ENCODE results near the gene PYGO2. TPM values are rescaled to one million over a fixed set of nuclear protein-coding genes. Genes with fewer than 3 reads are reported as not detected.

PYGO2 gene
- total RNA-seq, 4 donors from 2014 or later: 20.2 to 35.3 (median 27.7) TPM

- H3K27me3 ChIP-seq: no peaks in the 10 kb centered on the region
- H3K9me3 ChIP-seq: no peaks in the 10 kb centered on the region
- peak overlapping the region in 2 of 4 donors; percentile 6 to 18 for H3K4me3 ChIP-seq
- TF ChIP-seq CTCF (IDR thresholded peaks at IDR 0.05) (no peak), POLR2A (IDR thresholded peaks at IDR 0.05; ENCODE audit: low read depth) (no peak), EP300 (IDR thresholded peaks at IDR 0.05) (no peak), POLR2AphosphoS5 (IDR thresholded peaks at IDR 0.05) (no peak)
- H3K36me3 ChIP-seq: peaks cover 12 to 36% (median 21%) of the 10 kb centered on the region in 4 donors
- DNase-seq (ENCODE audit: extremely low spot score): no peak
- peak overlapping the region in 2 of 4 donors; percentile 30 to 32 for H3K27ac ChIP-seq (replicated peaks in 1 of 4)
- 78% methylated on average over 2 of the region's 2 CpGs for WGBS
- intact Hi-C loops (cut with DNase I): no loop called here
- H3K4me1 ChIP-seq: peaks cover 46 to 74% (median 65%) of the 10 kb centered on the region in 4 donors
Observed at GRCh38 chr1:154953611-154954038, 8.0 kb downstream of the PYGO2 start.

GRCh38 chr1:154952664-154953063 lies 8.9 kb downstream of the PYGO2 start:
- Histone ChIP-seq H3K27me3 (no peaks in the 10 kb centered on the region), H3K4me3 (no peak overlapping the region), H3K27ac (replicated peaks in 1 of 4) (peak overlapping the region in 3 of 4 donors; percentile 32 to 44 (median 37)), H3K9me3 (no peaks in the 10 kb centered on the region), H3K36me3 (peaks cover 16 to 37% (median 26%) of the 10 kb centered on the region in 4 donors), H3K4me1 (peaks cover 46 to 70% (median 60%) of the 10 kb centered on the region in 4 donors)
- intact Hi-C loops (cut with DNase I): no loop called here
- no peak for DNase-seq (ENCODE audit: extremely low spot score)
- TF ChIP-seq POLR2AphosphoS5 (IDR thresholded peaks at IDR 0.05): no peak
- TF ChIP-seq CTCF (IDR thresholded peaks at IDR 0.05): no peak
- no peak for TF ChIP-seq POLR2A (IDR thresholded peaks at IDR 0.05; ENCODE audit: low read depth)
- TF ChIP-seq EP300 (IDR thresholded peaks at IDR 0.05): no peak
- WGBS: 79% methylated on average over 6 of the region's 6 CpGs

GRCh38 chr1:154951901-154952657 lies 9.5 kb downstream of the PYGO2 start:
- H3K27me3 ChIP-seq: no peaks in the 10 kb centered on the region
- TF ChIP-seq POLR2AphosphoS5 (IDR thresholded peaks at IDR 0.05) (no peak), CTCF (IDR thresholded peaks at IDR 0.05) (no peak), POLR2A (IDR thresholded peaks at IDR 0.05; ENCODE audit: low read depth) (no peak), EP300 (IDR thresholded peaks at IDR 0.05) (no peak)
- peaks cover 21 to 43% (median 29%) of the 10 kb centered on the region in 4 donors for H3K36me3 ChIP-seq
- no peak for DNase-seq (ENCODE audit: extremely low spot score)
- peak overlapping the region in 3 of 4 donors; percentile 32 to 44 (median 37) for H3K27ac ChIP-seq (replicated peaks in 1 of 4)
- no peak overlapping the region for H3K4me3 ChIP-seq
- intact Hi-C loops (cut with DNase I): no loop called here
- H3K4me1 ChIP-seq: peaks cover 42 to 64% (median 55%) of the 10 kb centered on the region in 4 donors
- H3K9me3 ChIP-seq: no peaks in the 10 kb centered on the region
- 67% methylated on average over 15 of the region's 15 CpGs for WGBS

GRCh38 chr1:154948079-154948478 lies 13.5 kb downstream of the PYGO2 start:
- no peak for TF ChIP-seq POLR2AphosphoS5 (IDR thresholded peaks at IDR 0.05)
- Histone ChIP-seq H3K27me3 (no peaks in the 10 kb centered on the region), H3K9me3 (no peaks in the 10 kb centered on the region), H3K27ac (replicated peaks in 1 of 4) (no peak overlapping the region), H3K4me3 (no peak overlapping the region), H3K36me3 (peaks cover 21 to 68% (median 46%) of the 10 kb centered on the region in 4 donors), H3K4me1 (peaks cover 20 to 49% (median 41%) of the 10 kb centered on the region in 4 donors)
- intact Hi-C loops (cut with DNase I): no loop called here
- 92% methylated on average over 10 of the region's 11 CpGs for WGBS
- DNase-seq (ENCODE audit: extremely low spot score): no peak

- intact Hi-C loops (cut with DNase I): no loop called here
- TF ChIP-seq CTCF (IDR thresholded peaks at IDR 0.05): no peak
- no peak for TF ChIP-seq POLR2A (IDR thresholded peaks at IDR 0.05; ENCODE audit: low read depth)
- no peak for TF ChIP-seq EP300 (IDR thresholded peaks at IDR 0.05)
- TF ChIP-seq POLR2AphosphoS5 (IDR thresholded peaks at IDR 0.05): no peak
- H3K36me3 ChIP-seq: peaks cover 21 to 61% (median 40%) of the 10 kb centered on the region in 4 donors
Observed at GRCh38 chr1:154945962-154946850, 15.4 kb downstream of the PYGO2 start.

More at GRCh38 chr1:154945962-154946850, 15.4 kb downstream of the PYGO2 start:
- 85% methylated on average over 9 of the region's 17 CpGs for WGBS
- H3K27ac ChIP-seq (replicated peaks in 1 of 4): peak overlapping the region in 1 of 4 donors; percentile 8
- DNase-seq (ENCODE audit: extremely low spot score): no peak
- H3K4me3 ChIP-seq: no peak overlapping the region
- no peaks in the 10 kb centered on the region for H3K27me3 ChIP-seq
- H3K9me3 ChIP-seq: no peaks in the 10 kb centered on the region
- peaks cover 29 to 48% (median 39%) of the 10 kb centered on the region in 4 donors for H3K4me1 ChIP-seq

Data from esophagus muscularis mucosa (tissue), 4 donors.